Upper lobe of left lung (tissue), 6 donors: ENCODE data around the gene CALHM5. TPM values are rescaled to one million over a fixed set of nuclear protein-coding genes. Genes with fewer than 3 reads are reported as not detected.

Experiments used
- ATAC-seq, 2 donors: fragments of 200-7000 bp; cut with Tn5 transposase; one replicate each; pipeline ENCODE4 v1.9.1; 2022; ENCODE audit warnings: mild to moderate bottlenecking in 2 of 2, moderate library complexity in 2 of 2; ENCODE audit not compliant: low FRiP score in 2 of 2
- DNase-seq, 2 donors: peaks; one replicate each; pipeline ENCODE4 v3.0.0-alpha.2; 2019 to 2020
- H3K27ac ChIP-seq, 4 donors: fragments of 200-600 bp; sonication (generic); one replicate each; pipeline ENCODE4 v1.5.1; 2016 to 2019
- H3K27me3 ChIP-seq, 4 donors: fragments of 200-600 bp; sonication (generic); one replicate each; pipeline ENCODE4 v1.5.1; 2017 to 2019
- H3K36me3 ChIP-seq, 4 donors: fragments of 200-600 bp; sonication (generic); one replicate each; pipeline ENCODE4 v1.5.1; 2016 to 2019
- H3K4me1 ChIP-seq, 4 donors: fragments of 200-600 bp; sonication (generic); one replicate each; pipeline ENCODE4 v1.5.1; 2018 to 2019
- H3K4me3 ChIP-seq, 4 donors: fragments of 200-600 bp; sonication (generic); one replicate each; pipeline ENCODE4 v1.5.1; 2017 to 2019; ENCODE audit warnings: mild to moderate bottlenecking in 2 of 4, moderate library complexity in 1 of 4
- H3K9me3 ChIP-seq, 4 donors: fragments of 200-600 bp; sonication (generic); one replicate each; pipeline ENCODE4 v1.5.1; 2018 to 2019
- CTCF ChIP-seq, 6 experiments: fragments of 450-650 bp in 4 of 6; fragments of 200-600 bp in 2 of 6; sonication (generic) in 2 of 6; IDR thresholded peaks; one replicate each; pipeline ENCODE4 v1.5.1; 2016 to 2019; ENCODE audit warnings: antibody characterized with exemption in 6 of 6
- EP300 ChIP-seq, 4 donors: sonication (generic); formaldehyde crosslinking; IDR thresholded peaks; one replicate each; pipeline ENCODE4 v1.5.1; 2017; ENCODE audit warnings: antibody characterized with exemption in 4 of 4, control low read depth in 2 of 4
- POLR2A ChIP-seq, 4 donors: fragments of 450-650 bp; IDR thresholded peaks; one replicate each; pipeline ENCODE4 v1.5.1; 2016 to 2017; ENCODE audit warnings: antibody characterized with exemption in 4 of 4, mild to moderate bottlenecking in 2 of 4
- POLR2AphosphoS5 ChIP-seq, 2 donors: sonication (generic); formaldehyde crosslinking; IDR thresholded peaks; one replicate each; pipeline ENCODE4 v1.5.1; 2017; ENCODE audit warnings: antibody characterized with exemption in 2 of 2
- WGBS, 2 donors: methylation state at CpG; one replicate each; pipeline ENCODE4 v1.1.5; 2017 to 2018; 5-methylcytosine and 5-hydroxymethylcytosine counted together
- total RNA-seq, 6 donors: library from RNA; depleted of rRNA in 4 of 6; stranded (reverse); fragments of >200 nt in 4 of 6; gene quantifications; one replicate each; pipeline versions ENCODE4 v1.1.0 to v1.2.1, GENCODE V29; 2016 to 2021
- donor health status: DM: no; HTN: no; CAD: no; lungs with moderate emphysema.
- donor health status: DM: no; HTN: yes; CAD: no; lungs with severe emphysema.

CALHM5 gene
- total RNA-seq, 6 donors from 2014 or later, result 0.76 to 2.9 (median 1.2) TPM

GRCh38 chr6:116557893-116558292 is 46.5 kb downstream of the CALHM5 start:
- WGBS, 2 donors, result 26 to 48% methylated on average over 5 of the region's 5 CpGs

GRCh38 chr6:116560130-116560529 is 48.7 kb downstream of the CALHM5 start:
- WGBS, 2 donors, result 75 to 86% methylated on average over 2 of the region's 2 CpGs
- peaks cover 0 to 11% (median 5%) of the 10 kb centered on the region in 4 donors for H3K4me1 ChIP-seq
- H3K4me3 ChIP-seq, result no peak overlapping the region
- DNase-seq (no peak), ATAC-seq (no peak)
- no peaks in the 10 kb centered on the region for H3K27me3 ChIP-seq
- TF ChIP-seq CTCF (IDR thresholded peaks at IDR 0.05), result no peak
- no peak for TF ChIP-seq POLR2A (IDR thresholded peaks at IDR 0.05)
- TF ChIP-seq EP300 (IDR thresholded peaks at IDR 0.05), result no peak
- TF ChIP-seq POLR2AphosphoS5 (IDR thresholded peaks at IDR 0.05), result no peak
- H3K36me3 ChIP-seq, result no peaks in the 10 kb centered on the region
- H3K27ac ChIP-seq, result no peak overlapping the region
- H3K9me3 ChIP-seq, result no peaks in the 10 kb centered on the region

More at GRCh38 chr6:116557893-116558292, 46.5 kb downstream of the CALHM5 start:
- H3K27me3 ChIP-seq, result no peaks in the 10 kb centered on the region
- DNase-seq (no peak), ATAC-seq (no peak)
- peaks cover 0 to 11% (median 5%) of the 10 kb centered on the region in 4 donors for H3K4me1 ChIP-seq
- no peak overlapping the region for H3K27ac ChIP-seq
- no peaks in the 10 kb centered on the region for H3K36me3 ChIP-seq
- H3K4me3 ChIP-seq, result no peak overlapping the region
- no peaks in the 10 kb centered on the region for H3K9me3 ChIP-seq
- no peak for TF ChIP-seq POLR2AphosphoS5 (IDR thresholded peaks at IDR 0.05)
- no peak for TF ChIP-seq POLR2A (IDR thresholded peaks at IDR 0.05)
- TF ChIP-seq EP300 (IDR thresholded peaks at IDR 0.05), result no peak
- no peak for TF ChIP-seq CTCF (IDR thresholded peaks at IDR 0.05)

- DNase-seq, result peak in 1 of 2 donors; percentile 66
- no peak overlapping the region for H3K27ac ChIP-seq
- no peaks in the 10 kb centered on the region for H3K9me3 ChIP-seq
- H3K27me3 ChIP-seq, result no peaks in the 10 kb centered on the region
- peaks cover 0 to 11% (median 5%) of the 10 kb centered on the region in 4 donors for H3K4me1 ChIP-seq
- no peak overlapping the region for H3K4me3 ChIP-seq
- WGBS, 2 donors, result 47 to 49% methylated on average over 9 of the region's 9 CpGs
- TF ChIP-seq POLR2A (IDR thresholded peaks at IDR 0.05) (no peak), CTCF (IDR thresholded peaks at IDR 0.05) (peak; percentile 83 to 90 (median 86))
- ATAC-seq, result peak; percentile 84 to 90
- no peaks in the 10 kb centered on the region for H3K36me3 ChIP-seq
Measured at GRCh38 chr6:116561377-116562018, 50.1 kb downstream of the CALHM5 start.

GRCh38 chr6:116562019-116562403 is 50.6 kb downstream of the CALHM5 start:
- no peaks in the 10 kb centered on the region for H3K9me3 ChIP-seq
- H3K27ac ChIP-seq, result no peak overlapping the region
- peaks cover 0 to 11% (median 5%) of the 10 kb centered on the region in 4 donors for H3K4me1 ChIP-seq
- no peak for TF ChIP-seq CTCF (IDR thresholded peaks at IDR 0.05)
- TF ChIP-seq POLR2AphosphoS5 (IDR thresholded peaks at IDR 0.05), result no peak
- TF ChIP-seq POLR2A (IDR thresholded peaks at IDR 0.05), result no peak
- no peak for TF ChIP-seq EP300 (IDR thresholded peaks at IDR 0.05)
- no peak overlapping the region for H3K4me3 ChIP-seq
- no peak for ATAC-seq
- no peaks in the 10 kb centered on the region for H3K36me3 ChIP-seq
- DNase-seq, result no peak
- no peaks in the 10 kb centered on the region for H3K27me3 ChIP-seq
- 89 to 95% methylated on average over 4 of the region's 4 CpGs for WGBS, 2 donors

GRCh38 chr6:116562614-116563013 is 51.2 kb downstream of the CALHM5 start:
- 46 to 53% methylated on average over 3 of the region's 3 CpGs for WGBS, 2 donors
- peaks cover 0 to 10% (median 4%) of the 10 kb centered on the region in 4 donors for H3K4me1 ChIP-seq
- TF ChIP-seq EP300 (IDR thresholded peaks at IDR 0.05), result no peak
- TF ChIP-seq CTCF (IDR thresholded peaks at IDR 0.05), result no peak
- TF ChIP-seq POLR2A (IDR thresholded peaks at IDR 0.05), result no peak
- no peak for TF ChIP-seq POLR2AphosphoS5 (IDR thresholded peaks at IDR 0.05)
- H3K27ac ChIP-seq, result no peak overlapping the region
- H3K36me3 ChIP-seq, result no peaks in the 10 kb centered on the region
- H3K4me3 ChIP-seq, result no peak overlapping the region
- no peak for ATAC-seq
- H3K27me3 ChIP-seq, result no peaks in the 10 kb centered on the region
- no peak for DNase-seq
- no peaks in the 10 kb centered on the region for H3K9me3 ChIP-seq
